SK-N-SH treated with all-trans-retinoic acid at 6 μM for 48 hours (cell line): ENCODE measurements around the gene FOXF1.

Experiments
- ATAC-seq: fragments of 200-7000 bp; cut with Tn5 transposase; 3 replicates; pipeline ENCODE4 v1.9.1; 2020; ENCODE audit warnings: mild to moderate bottlenecking, moderate library complexity
- ARNTL ChIP-seq: fragments of 450-650 bp; formaldehyde crosslinking; IDR thresholded peaks from 2 replicates; pipeline ENCODE4 v1.5.0; 2020; ENCODE audit warnings: low read depth, mild to moderate bottlenecking, moderate library complexity, borderline replicate concordance
- CSDC2 ChIP-seq: fragments of 250-450 bp; sonication (Bioruptor Pico); IDR thresholded peaks from 2 replicates; pipeline ENCODE4 v1.5.0; 2020; ENCODE audit warnings: mild to moderate bottlenecking, moderate library complexity
- CSRNP3 ChIP-seq: fragments of 250-450 bp; sonication (Bioruptor Pico); IDR thresholded peaks from 2 replicates; pipeline ENCODE4 v1.5.1; 2021; ENCODE audit warnings: mild to moderate bottlenecking, moderate library complexity
- ESRRG ChIP-seq: fragments of 250-450 bp; sonication (Bioruptor Pico); IDR thresholded peaks from 2 replicates; pipeline ENCODE4 v1.6.1; 2021; ENCODE audit warnings: mild to moderate bottlenecking
- GLIS3 ChIP-seq: fragments of 250-450 bp; sonication (Bioruptor Pico); IDR thresholded peaks from 2 replicates; pipeline ENCODE4 v1.5.0; 2020; ENCODE audit warnings: mild to moderate bottlenecking, moderate library complexity
- ISL1 ChIP-seq: fragments of 250-450 bp; sonication (Bioruptor Pico); IDR thresholded peaks from 2 replicates; pipeline ENCODE4 v2.1.2; 2022; ENCODE audit warnings: mild to moderate bottlenecking, moderate library complexity
- OSR1 ChIP-seq: fragments of 250-450 bp; sonication (Bioruptor Pico); IDR thresholded peaks from 2 replicates; pipeline ENCODE4 v1.8.0; 2022; ENCODE audit warnings: moderate library complexity, mild to moderate bottlenecking, inconsistent platforms
- PATZ1 ChIP-seq: fragments of 250-450 bp; sonication (Bioruptor Pico); IDR thresholded peaks from 2 replicates; pipeline ENCODE4 v1.8.0; 2020; ENCODE audit warnings: mild to moderate bottlenecking, moderate library complexity, borderline replicate concordance
- POU6F1 ChIP-seq: fragments of 250-450 bp; sonication (Bioruptor Pico); IDR thresholded peaks from 2 replicates; pipeline ENCODE4 v1.8.0; 2021; ENCODE audit warnings: low read depth, mild to moderate bottlenecking, moderate library complexity, borderline replicate concordance
- PPARA ChIP-seq: fragments of 250-450 bp; sonication (Bioruptor Pico); IDR thresholded peaks from 2 replicates; pipeline ENCODE4 v1.5.0; 2020; ENCODE audit warnings: mild to moderate bottlenecking, borderline replicate concordance
- RARB ChIP-seq: fragments of 250-450 bp; sonication (Bioruptor Pico); IDR thresholded peaks from 2 replicates; pipeline ENCODE4 v1.8.0; 2021; ENCODE audit warnings: mild to moderate bottlenecking, moderate library complexity
- SNAI2 ChIP-seq: fragments of 250-450 bp; sonication (Bioruptor Pico); IDR thresholded peaks from 2 replicates; pipeline ENCODE4 v1.5.0; 2020; ENCODE audit warnings: mild to moderate bottlenecking, moderate library complexity
- TCF4 ChIP-seq: fragments of 250-450 bp; sonication (Bioruptor Pico); IDR thresholded peaks from 2 replicates; pipeline ENCODE4 v1.8.0; 2021; ENCODE audit warnings: mild to moderate bottlenecking, moderate library complexity, borderline replicate concordance
- TOX ChIP-seq: fragments of 250-450 bp; sonication (Bioruptor Pico); IDR thresholded peaks from 2 replicates; pipeline ENCODE4 v1.8.0; 2021; ENCODE audit warnings: mild to moderate bottlenecking, moderate library complexity, borderline replicate concordance
- ZC3H10 ChIP-seq: fragments of 250-450 bp; sonication (Bioruptor Pico); IDR thresholded peaks from 2 replicates; pipeline ENCODE4 v1.5.1; 2021; ENCODE audit warnings: mild to moderate bottlenecking, moderate library complexity
- ZFP3 ChIP-seq: fragments of 250-450 bp; sonication (Bioruptor Pico); IDR thresholded peaks from 2 replicates; pipeline ENCODE4 v1.5.0; 2020; ENCODE audit warnings: mild to moderate bottlenecking, moderate library complexity
- ZFP30 ChIP-seq: fragments of 450-650 bp; formaldehyde crosslinking; IDR thresholded peaks from 2 replicates; pipeline ENCODE4 v1.5.0; 2022; ENCODE audit warnings: mild to moderate bottlenecking, moderate library complexity
- ZNF565 ChIP-seq: fragments of 450-650 bp; formaldehyde crosslinking; conservative IDR thresholded peaks from 2 replicates; pipeline ENCODE4 v1.5.0; 2020; ENCODE audit warnings: low read depth, mild to moderate bottlenecking, moderate library complexity
- ZNF70 ChIP-seq: fragments of 450-650 bp; formaldehyde crosslinking; IDR thresholded peaks from 2 replicates; pipeline ENCODE4 v1.5.0; 2020; ENCODE audit warnings: mild to moderate bottlenecking, moderate library complexity
- TF ChIP-seq, protein P1 (sequence below): fragments of 250-450 bp; sonication (Bioruptor Pico); IDR thresholded peaks from 2 replicates; pipeline ENCODE4 v1.5.0; 2020; ENCODE audit warnings: mild to moderate bottlenecking, moderate library complexity
- TF ChIP-seq, protein P2 (sequence below): fragments of 250-450 bp; sonication (Bioruptor Pico); IDR thresholded peaks from 2 replicates; pipeline ENCODE4 v1.5.1; 2020; ENCODE audit warnings: low read depth, mild to moderate bottlenecking, moderate library complexity

Gene FOXF1

DNA sequence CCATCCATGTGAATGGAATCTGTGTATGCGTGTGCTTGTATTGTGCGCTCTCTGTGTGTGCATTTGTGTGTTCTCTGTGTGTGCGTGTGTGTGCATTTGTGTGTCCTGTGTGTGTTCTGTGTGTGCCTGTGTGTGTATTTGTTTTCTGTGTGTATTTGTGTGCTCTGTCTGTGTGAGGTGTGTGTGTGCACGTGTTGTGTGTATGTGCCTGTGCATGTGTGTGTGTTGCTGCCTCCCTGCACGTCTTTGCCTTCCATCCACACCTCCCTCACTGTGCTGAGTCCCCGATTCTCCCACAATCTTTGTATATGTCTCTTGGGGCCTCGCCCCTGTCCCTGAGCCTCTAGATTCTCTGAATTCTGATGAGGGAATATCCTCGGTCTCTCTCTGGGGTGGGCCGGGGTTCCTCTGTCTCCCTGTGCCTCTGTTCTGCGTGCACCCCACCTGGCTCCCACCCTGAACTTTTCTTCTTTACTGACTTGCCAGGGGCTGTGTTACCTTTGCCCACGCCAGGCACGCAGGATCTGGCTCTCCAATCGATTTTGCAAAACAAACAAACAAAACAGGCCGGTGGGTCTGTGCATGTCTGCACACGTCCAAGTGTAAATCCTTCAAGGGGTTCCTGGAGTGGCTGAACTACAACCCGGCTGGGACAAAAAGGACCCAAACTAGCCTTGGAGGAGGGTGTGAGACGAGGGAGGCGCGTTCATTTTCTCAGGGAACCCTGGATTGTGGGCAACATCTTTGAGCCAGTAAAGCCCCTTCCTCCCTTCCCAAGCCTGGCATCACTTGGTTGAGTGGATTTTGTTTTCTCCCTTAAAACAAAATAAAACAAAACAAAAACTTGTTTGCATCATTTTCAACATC is 8.1 kb upstream of the FOXF1 start:
- no peak for ATAC-seq
- TF ChIP-seq, protein P1, sequence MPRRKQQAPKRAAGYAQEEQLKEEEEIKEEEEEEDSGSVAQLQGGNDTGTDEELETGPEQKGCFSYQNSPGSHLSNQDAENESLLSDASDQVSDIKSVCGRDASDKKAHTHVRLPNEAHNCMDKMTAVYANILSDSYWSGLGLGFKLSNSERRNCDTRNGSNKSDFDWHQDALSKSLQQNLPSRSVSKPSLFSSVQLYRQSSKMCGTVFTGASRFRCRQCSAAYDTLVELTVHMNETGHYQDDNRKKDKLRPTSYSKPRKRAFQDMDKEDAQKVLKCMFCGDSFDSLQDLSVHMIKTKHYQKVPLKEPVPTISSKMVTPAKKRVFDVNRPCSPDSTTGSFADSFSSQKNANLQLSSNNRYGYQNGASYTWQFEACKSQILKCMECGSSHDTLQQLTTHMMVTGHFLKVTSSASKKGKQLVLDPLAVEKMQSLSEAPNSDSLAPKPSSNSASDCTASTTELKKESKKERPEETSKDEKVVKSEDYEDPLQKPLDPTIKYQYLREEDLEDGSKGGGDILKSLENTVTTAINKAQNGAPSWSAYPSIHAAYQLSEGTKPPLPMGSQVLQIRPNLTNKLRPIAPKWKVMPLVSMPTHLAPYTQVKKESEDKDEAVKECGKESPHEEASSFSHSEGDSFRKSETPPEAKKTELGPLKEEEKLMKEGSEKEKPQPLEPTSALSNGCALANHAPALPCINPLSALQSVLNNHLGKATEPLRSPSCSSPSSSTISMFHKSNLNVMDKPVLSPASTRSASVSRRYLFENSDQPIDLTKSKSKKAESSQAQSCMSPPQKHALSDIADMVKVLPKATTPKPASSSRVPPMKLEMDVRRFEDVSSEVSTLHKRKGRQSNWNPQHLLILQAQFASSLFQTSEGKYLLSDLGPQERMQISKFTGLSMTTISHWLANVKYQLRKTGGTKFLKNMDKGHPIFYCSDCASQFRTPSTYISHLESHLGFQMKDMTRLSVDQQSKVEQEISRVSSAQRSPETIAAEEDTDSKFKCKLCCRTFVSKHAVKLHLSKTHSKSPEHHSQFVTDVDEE (CRISPR knock-in tag) = no peak
- TF ChIP-seq OSR1 = no peak
- no peak for TF ChIP-seq ZC3H10 (CRISPR knock-in tag)
- no peak for TF ChIP-seq SNAI2 (CRISPR knock-in tag)
- TF ChIP-seq ZFP30 (CRISPR knock-in tag) = no peak
- TF ChIP-seq RARB (CRISPR knock-in tag) = no peak

- TF ChIP-seq TCF4 (no peak), POU6F1 (CRISPR knock-in tag) (no peak), ZFP3 (no peak), PPARA (no peak), ZNF565 (CRISPR knock-in tag) (no peak), PATZ1 (CRISPR knock-in tag) (no peak), ZC3H10 (CRISPR knock-in tag) (no peak), RARB (CRISPR knock-in tag) (no peak), ESRRG (no peak), ISL1 (CRISPR knock-in tag) (no peak)
- TF ChIP-seq, protein P2, sequence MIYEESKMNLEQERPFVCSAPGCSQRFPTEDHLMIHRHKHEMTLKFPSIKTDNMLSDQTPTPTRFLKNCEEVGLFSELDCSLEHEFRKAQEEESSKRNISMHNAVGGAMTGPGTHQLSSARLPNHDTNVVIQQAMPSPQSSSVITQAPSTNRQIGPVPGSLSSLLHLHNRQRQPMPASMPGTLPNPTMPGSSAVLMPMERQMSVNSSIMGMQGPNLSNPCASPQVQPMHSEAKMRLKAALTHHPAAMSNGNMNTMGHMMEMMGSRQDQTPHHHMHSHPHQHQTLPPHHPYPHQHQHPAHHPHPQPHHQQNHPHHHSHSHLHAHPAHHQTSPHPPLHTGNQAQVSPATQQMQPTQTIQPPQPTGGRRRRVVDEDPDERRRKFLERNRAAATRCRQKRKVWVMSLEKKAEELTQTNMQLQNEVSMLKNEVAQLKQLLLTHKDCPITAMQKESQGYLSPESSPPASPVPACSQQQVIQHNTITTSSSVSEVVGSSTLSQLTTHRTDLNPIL (CRISPR knock-in tag) = no peak
- no peak for ATAC-seq
Observed at GRCh38 chr16:86502856-86503748, 7.2 kb upstream of the FOXF1 start.

DNA sequence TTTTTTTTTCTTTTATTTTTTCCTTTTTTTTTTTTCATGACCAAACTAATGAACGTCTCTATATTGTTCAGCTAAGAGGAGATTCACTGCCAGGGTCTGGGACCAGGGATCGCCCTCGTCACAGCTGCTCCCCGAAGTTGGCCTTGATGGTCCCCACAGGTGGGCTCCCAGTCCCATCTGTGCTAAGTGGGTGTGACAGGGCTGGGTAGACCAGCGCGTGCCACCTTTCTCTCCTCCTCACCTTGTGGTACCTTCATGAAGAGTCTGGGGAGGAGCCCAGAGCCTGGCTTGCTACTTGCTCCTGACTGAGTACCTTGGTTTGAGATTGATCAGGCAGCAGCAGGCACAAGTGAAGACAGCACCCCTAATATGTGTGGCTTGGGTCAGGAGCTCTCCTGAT is 6.5 kb upstream of the FOXF1 start:
- no peak for TF ChIP-seq ARNTL (CRISPR knock-in tag)
- TF ChIP-seq CSRNP3 = no peak
- TF ChIP-seq TOX (CRISPR knock-in tag) = no peak
- TF ChIP-seq CSDC2 (CRISPR knock-in tag) = no peak
- no peak for TF ChIP-seq ZFP3
- no peak for TF ChIP-seq GLIS3 (CRISPR knock-in tag)
- TF ChIP-seq, protein P1 (CRISPR knock-in tag) = no peak
- no peak for TF ChIP-seq ESRRG
- no peak for TF ChIP-seq ISL1 (CRISPR knock-in tag)
- TF ChIP-seq RARB (CRISPR knock-in tag) = no peak
- no peak for TF ChIP-seq ZC3H10 (CRISPR knock-in tag)
- TF ChIP-seq ZNF70 (CRISPR knock-in tag) = no peak
- ATAC-seq = no peak
